Measurements from ENCODE around the gene FBXL7. TPM values are rescaled to one million over a fixed set of nuclear protein-coding genes. Genes with fewer than 3 reads are reported as not detected.

The FBXL7 gene
- total and polyA plus RNA-seq, 2 experiments from 2014 or later, result 4.5 to 15.2 TPM

DNA sequence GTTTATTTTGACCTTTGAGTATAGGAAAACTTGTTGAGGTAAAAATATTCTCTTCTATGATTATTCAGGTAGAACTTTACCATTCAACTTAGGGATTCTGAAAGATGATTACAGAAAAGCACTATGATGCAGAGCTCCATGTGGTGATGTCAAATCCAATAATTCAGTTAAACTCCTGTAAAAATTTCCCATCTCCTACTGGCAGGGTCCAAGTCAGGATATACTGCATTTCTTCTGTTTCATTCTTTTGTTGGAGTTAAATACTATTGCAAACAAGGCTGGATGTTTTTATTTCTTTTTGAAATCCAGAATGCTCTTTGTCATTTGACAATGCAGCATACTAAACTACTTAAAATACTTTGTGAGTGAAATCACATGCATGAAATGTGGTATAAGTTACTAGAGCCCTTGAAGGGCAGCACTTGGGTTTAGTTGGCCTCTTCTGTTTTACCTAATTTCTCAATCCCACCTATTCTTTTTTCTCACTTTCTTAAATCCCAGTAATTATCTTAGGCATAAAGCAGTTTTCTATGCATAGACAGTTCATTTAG is 204.5 kb downstream of the FBXL7 start:
- Mint-ChIP-seq H3K4me1 (peaks cover 19% of the 10 kb centered on the region), H3K9me3 (no peaks in the 10 kb centered on the region), H3K27ac (no peak overlapping the region), H3K36me3 (ENCODE audit: low read depth) (no peaks in the 10 kb centered on the region), H3K27me3 (ENCODE audit: insufficient read depth, low read depth, poor library complexity) (no peaks in the 10 kb centered on the region), H3K4me3 (no peak overlapping the region)
- no peak for DNase-seq (ENCODE audit: low spot score)
- Histone ChIP-seq H3K4me2 (no peak overlapping the region), H3K4me1 (ENCODE audit: insufficient read depth) (peaks cover 28% of the 10 kb centered on the region), H3K9me2 (ENCODE audit: insufficient read depth) (peaks cover 5% of the 10 kb centered on the region; the same call in 1 of the 2 replicates), H4K20me1 (replicated peaks; ENCODE audit: insufficient read depth) (no peaks in the 10 kb centered on the region), H2AFZ (no peak overlapping the region), H3K36me3 (ENCODE audit: insufficient read depth) (no peaks in the 10 kb centered on the region), H3K27me3 (ENCODE audit: insufficient read depth) (no peaks in the 10 kb centered on the region), H3K27ac (ENCODE audit: low read depth) (no peak overlapping the region), H3K79me2 (replicated peaks; ENCODE audit: insufficient read depth) (peaks cover 18% of the 10 kb centered on the region), H3K4me3 (no peak overlapping the region), H3F3A (replicated peaks; ENCODE audit: low read depth) (no peaks in the 10 kb centered on the region)
- TF ChIP-seq, protein P1, sequence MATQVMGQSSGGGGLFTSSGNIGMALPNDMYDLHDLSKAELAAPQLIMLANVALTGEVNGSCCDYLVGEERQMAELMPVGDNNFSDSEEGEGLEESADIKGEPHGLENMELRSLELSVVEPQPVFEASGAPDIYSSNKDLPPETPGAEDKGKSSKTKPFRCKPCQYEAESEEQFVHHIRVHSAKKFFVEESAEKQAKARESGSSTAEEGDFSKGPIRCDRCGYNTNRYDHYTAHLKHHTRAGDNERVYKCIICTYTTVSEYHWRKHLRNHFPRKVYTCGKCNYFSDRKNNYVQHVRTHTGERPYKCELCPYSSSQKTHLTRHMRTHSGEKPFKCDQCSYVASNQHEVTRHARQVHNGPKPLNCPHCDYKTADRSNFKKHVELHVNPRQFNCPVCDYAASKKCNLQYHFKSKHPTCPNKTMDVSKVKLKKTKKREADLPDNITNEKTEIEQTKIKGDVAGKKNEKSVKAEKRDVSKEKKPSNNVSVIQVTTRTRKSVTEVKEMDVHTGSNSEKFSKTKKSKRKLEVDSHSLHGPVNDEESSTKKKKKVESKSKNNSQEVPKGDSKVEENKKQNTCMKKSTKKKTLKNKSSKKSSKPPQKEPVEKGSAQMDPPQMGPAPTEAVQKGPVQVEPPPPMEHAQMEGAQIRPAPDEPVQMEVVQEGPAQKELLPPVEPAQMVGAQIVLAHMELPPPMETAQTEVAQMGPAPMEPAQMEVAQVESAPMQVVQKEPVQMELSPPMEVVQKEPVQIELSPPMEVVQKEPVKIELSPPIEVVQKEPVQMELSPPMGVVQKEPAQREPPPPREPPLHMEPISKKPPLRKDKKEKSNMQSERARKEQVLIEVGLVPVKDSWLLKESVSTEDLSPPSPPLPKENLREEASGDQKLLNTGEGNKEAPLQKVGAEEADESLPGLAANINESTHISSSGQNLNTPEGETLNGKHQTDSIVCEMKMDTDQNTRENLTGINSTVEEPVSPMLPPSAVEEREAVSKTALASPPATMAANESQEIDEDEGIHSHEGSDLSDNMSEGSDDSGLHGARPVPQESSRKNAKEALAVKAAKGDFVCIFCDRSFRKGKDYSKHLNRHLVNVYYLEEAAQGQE (IDR thresholded peaks at IDR 0.05; ENCODE audit: unreplicated experiment), result no peak
- no peak for TF ChIP-seq STAT1 (IDR thresholded peaks at IDR 0.05; ENCODE audit: unreplicated experiment)
- TF ChIP-seq JUNB (IDR thresholded peaks at IDR 0.05; ENCODE audit: unreplicated experiment), result no peak
- no peak for TF ChIP-seq POLR2AphosphoS5 (IDR thresholded peaks at IDR 0.05; ENCODE audit: low read depth)
- TF ChIP-seq, protein P2, sequence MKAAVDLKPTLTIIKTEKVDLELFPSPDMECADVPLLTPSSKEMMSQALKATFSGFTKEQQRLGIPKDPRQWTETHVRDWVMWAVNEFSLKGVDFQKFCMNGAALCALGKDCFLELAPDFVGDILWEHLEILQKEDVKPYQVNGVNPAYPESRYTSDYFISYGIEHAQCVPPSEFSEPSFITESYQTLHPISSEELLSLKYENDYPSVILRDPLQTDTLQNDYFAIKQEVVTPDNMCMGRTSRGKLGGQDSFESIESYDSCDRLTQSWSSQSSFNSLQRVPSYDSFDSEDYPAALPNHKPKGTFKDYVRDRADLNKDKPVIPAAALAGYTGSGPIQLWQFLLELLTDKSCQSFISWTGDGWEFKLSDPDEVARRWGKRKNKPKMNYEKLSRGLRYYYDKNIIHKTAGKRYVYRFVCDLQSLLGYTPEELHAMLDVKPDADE (IDR thresholded peaks at IDR 0.05), result no peak
- no peak for ATAC-seq

GRCh38 chr5:15707631-15708030 is 207.7 kb downstream of the FBXL7 start:
- H3K9me3 Mint-ChIP-seq, result no peaks in the 10 kb centered on the region
- H3K27ac Mint-ChIP-seq, result no peak overlapping the region
- no peaks in the 10 kb centered on the region for H3F3A ChIP-seq (replicated peaks; ENCODE audit: low read depth)

More at GRCh38 chr5:15707631-15708030, 207.7 kb downstream of the FBXL7 start:
- H3K4me1 Mint-ChIP-seq, result peaks cover 14% of the 10 kb centered on the region
- H3K4me3 Mint-ChIP-seq, result no peak overlapping the region
- Histone ChIP-seq H3K79me2 (replicated peaks; ENCODE audit: insufficient read depth) (peaks cover 26% of the 10 kb centered on the region), H3K27me3 (ENCODE audit: insufficient read depth) (no peaks in the 10 kb centered on the region), H3K36me3 (ENCODE audit: insufficient read depth) (no peaks in the 10 kb centered on the region), H2AFZ (no peak overlapping the region), H3K4me2 (no peak overlapping the region), H3K27ac (ENCODE audit: low read depth) (no peak overlapping the region), H3K9me2 (ENCODE audit: insufficient read depth) (peaks cover 14% of the 10 kb centered on the region), H4K20me1 (replicated peaks; ENCODE audit: insufficient read depth) (no peaks in the 10 kb centered on the region), H3K4me3 (no peak overlapping the region), H3K4me1 (ENCODE audit: insufficient read depth) (peaks cover 18% of the 10 kb centered on the region)
- ATAC-seq (no peak), DNase-seq (ENCODE audit: low spot score) (no peak)
- 0 out of 3 replicates have a peak, but pooled peaks cover 2% of the 10 kb centered on the region for H3K36me3 Mint-ChIP-seq (ENCODE audit: low read depth)
- H3K27me3 Mint-ChIP-seq (ENCODE audit: insufficient read depth, low read depth, poor library complexity), result peaks cover 2% of the 10 kb centered on the region
- TF ChIP-seq ZNF331 (CRISPR knock-in tag; IDR thresholded peaks at IDR 0.05; ENCODE audit: low read depth), result no peak
